NCI-H128 (cell line): ENCODE measurements around the gene MYO1D.
"Not testable (repeated sequence)": the region's sequence is repeated elsewhere in the genome, so short reads cannot be mapped to it uniquely, and the experiment has no call there.

Source experiments
- DNase-seq: peaks from one replicate; lab custom pipeline; 2025; ENCODE audit not compliant: unreplicated experiment; lab: John Stamatoyannopoulos, UW

The MYO1D gene

GRCh38 chr17:32896647-32897258, 19.8 kb upstream of the MYO1D start:
- no peak for DNase-seq

GRCh38 chr17:32894245-32894644, 17.3 kb upstream of the MYO1D start:
- no peak for DNase-seq

DNA sequence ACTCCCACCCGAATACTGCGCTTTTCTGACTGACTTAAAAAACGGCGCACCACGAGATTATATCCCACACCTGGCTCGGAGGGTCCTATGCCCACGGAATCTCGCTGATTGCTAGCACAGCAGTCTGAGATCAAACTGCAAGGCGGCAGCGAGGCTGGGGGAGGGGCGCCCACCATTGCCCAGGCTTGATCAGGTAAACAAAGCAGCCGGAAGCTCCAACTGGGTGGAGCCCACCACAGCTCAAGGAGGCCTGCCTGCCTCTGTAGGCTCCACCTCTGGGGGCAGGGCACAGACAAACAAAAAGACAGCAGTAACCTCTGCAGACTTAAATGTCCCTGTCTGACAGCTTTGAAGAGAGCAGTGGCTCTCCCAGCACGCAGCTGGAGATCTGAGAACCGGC, 10.5 kb upstream of the MYO1D start:
- not testable (repeated sequence) for DNase-seq

DNA sequence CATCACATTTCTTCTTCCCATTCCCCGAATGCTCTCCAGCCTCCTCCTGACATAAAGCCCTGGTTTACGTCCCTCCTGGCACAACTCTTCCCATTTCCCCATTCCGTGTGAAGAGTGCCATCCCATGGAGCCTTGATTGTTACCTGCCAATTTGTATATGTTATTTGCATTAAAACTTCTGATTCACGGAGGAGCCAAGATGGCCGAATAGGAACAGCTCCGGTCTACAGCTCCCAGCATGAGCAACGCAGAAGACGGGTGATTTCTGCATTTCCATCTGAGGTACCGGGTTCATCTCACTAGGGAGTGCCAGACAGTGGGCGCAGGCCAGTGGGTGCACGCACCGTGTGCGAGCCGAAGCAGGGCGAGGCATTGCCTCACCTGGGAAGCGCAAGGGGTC, 10.0 kb upstream of the MYO1D start:
- DNase-seq: not testable (repeated sequence)

DNA sequence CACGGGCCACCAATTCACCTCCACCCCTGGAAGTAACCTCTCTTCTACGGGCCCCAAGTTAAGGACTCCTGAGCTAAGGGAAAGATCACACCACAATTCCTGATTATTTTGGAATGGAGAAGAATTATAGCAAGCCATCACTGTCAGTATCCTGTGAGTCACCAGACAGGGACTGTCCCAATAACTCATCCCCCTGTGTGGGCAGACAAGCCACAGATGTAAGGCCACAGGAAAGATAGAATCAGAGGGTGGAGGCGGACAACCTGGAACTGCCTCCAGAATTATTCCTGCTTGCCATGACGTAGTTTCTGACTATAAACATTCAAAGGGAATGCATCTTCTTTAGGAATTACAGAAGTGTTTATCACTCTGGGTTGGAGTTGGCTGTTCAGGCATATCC, 5.8 kb upstream of the MYO1D start:
- DNase-seq: no peak

GRCh38 chr17:32882029-32882428, 5.1 kb upstream of the MYO1D start:
- no peak for DNase-seq

GRCh38 chr17:32880671-32881453, 3.9 kb upstream of the MYO1D start:
- no peak for DNase-seq

- no peak for DNase-seq
Observed at GRCh38 chr17:32879134-32879533, 2.2 kb upstream of the MYO1D start.

GRCh38 chr17:32878211-32878610, 1.3 kb upstream of the MYO1D start:
- DNase-seq: no peak

GRCh38 chr17:32877164-32877764, 340 bp upstream of the MYO1D start:
- DNase-seq: peak; percentile 74

- no peak for DNase-seq
Observed at GRCh38 chr17:32875923-32876416, 954 bp downstream of the MYO1D start.

- DNase-seq: no peak
Observed at GRCh38 chr17:32875230-32875917, 1.6 kb downstream of the MYO1D start.

DNA sequence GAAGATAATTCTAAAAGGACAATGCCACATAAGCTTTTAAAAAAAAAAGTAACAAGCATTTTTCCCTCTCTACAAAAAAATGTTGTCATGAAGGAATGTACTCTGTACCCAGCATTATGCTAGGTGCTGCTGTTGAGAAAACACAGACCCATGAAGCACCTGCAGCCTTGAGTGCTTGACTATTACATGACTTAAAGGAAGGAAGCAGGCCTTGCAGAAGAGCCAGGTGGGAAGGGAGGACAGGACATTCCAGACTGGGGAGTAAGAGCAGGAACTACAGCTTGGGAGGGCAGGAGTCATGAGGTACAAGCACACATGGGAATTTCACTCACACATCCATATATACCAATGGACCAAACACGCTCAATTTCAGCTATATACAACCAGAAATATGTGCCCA, 3.8 kb downstream of the MYO1D start:
- DNase-seq: no peak

- no peak for DNase-seq
Observed at GRCh38 chr17:32871746-32872145, 5.2 kb downstream of the MYO1D start.

GRCh38 chr17:32870969-32871368, 6.0 kb downstream of the MYO1D start:
- no peak for DNase-seq

- no peak for DNase-seq
Observed at GRCh38 chr17:32870027-32870670, 6.8 kb downstream of the MYO1D start.

GRCh38 chr17:32869345-32870026, 7.4 kb downstream of the MYO1D start:
- no peak for DNase-seq

DNA sequence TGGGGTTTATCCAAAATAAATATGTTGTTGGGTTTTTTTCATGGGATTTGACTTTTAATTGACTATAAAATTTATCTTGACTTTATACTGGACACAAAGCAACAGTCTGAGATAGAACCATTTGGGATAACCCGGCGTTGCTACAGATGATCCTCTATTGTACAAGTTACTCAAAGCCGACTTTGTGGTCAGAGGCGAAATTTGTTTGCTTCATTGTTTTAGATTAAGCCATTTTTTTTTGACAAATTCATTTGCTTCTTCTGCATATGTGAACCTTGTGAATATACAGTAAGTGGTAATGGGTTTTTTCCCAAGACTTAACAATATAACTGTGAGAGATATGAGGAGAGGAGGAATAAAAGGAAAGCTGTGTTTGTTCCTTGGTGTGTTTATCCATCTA, 11.8 kb downstream of the MYO1D start:
- DNase-seq: no peak

DNA sequence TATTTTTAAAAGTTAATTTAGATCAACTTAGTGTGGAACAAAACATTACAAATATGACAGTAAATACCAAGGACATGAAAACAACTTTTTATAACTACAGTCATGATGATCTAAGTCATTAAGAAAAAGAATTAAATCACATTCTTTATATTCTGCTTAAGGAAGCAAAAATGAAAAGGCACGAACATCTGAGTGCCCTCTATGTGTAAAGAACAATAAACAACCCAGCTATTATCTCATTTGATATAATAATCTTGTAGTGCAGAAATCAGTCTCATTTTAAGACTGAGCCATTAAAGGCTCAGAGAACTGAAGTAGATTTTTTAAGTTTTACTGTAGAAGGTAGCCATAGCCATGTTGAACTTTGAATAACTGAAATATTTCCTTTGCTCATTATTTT, 13.4 kb downstream of the MYO1D start:
- no peak for DNase-seq

DNA sequence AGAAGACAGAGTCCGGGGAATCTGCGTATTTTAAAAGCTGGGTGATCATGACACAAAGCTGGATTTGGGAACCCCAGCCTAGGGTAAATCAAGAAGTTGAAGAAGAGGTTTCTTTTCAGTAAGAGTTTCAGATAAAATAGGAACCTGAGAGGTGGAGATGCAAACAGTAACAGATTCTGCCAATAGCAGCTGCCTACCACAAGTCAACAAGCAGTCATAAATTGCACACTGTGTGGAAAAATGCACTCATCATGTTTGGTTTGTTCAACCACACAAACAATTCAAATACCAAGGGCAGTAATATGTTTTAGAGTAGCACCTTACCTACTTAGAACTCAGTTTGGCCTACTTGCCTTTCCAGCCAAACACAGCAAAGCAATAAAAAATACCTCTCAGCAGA, 14.0 kb downstream of the MYO1D start:
- no peak for DNase-seq

- DNase-seq: no peak
Observed at GRCh38 chr17:32861981-32862380, 14.9 kb downstream of the MYO1D start.
